Natural killer cell (primary cell): ENCODE results near the gene SLC2A3. TPM values are rescaled to one million over a fixed set of nuclear protein-coding genes. Genes with fewer than 3 reads are reported as not detected.
A peak's percentile ranks its signal among the peaks of the same experiment; 100 is the strongest.
"Not testable (repeated sequence)": the region's sequence is repeated elsewhere in the genome, so short reads cannot be mapped to it uniquely, and the experiment has no call there.

Experiments
- ATAC-seq, 3 donors: fragments of 150-1000 bp in 2 of 3; fragments of 200-7000 bp in 1 of 3; cut with Tn5 transposase; 1 replicate in 1 of 3; 2 replicates in 2 of 3; pipeline ENCODE4 v1.10.0; 2021; ENCODE audit warnings: mild to moderate bottlenecking in 2 of 3, moderate library complexity in 2 of 3
- DNase-seq, 2 donors: peaks; one replicate each; pipeline versions ENCODE4 v3.0.0 to v3.0.0-alpha.2; 2013 to 2021; ENCODE audit warnings: mixed read lengths in 1 of 2
- H3K27ac ChIP-seq: one replicate; pipeline ENCODE4 v1.5.1; 2013; ENCODE audit warnings: mild to moderate bottlenecking, low read length
- H3K27me3 ChIP-seq: one replicate; pipeline ENCODE4 v1.6.1; 2013; ENCODE audit warnings: low read length; ENCODE audit not compliant: control insufficient read depth, insufficient read depth
- H3K36me3 ChIP-seq: one replicate; pipeline ENCODE4 v1.6.1; 2013; ENCODE audit warnings: low read length; ENCODE audit not compliant: control insufficient read depth, insufficient read depth
- H3K4me1 ChIP-seq: one replicate; pipeline ENCODE4 v1.6.1; 2013; ENCODE audit warnings: low read length; ENCODE audit not compliant: control insufficient read depth, insufficient read depth
- H3K4me3 ChIP-seq: one replicate; pipeline ENCODE4 v1.5.1; 2013; ENCODE audit warnings: low read length
- H3K9me3 ChIP-seq: one replicate; pipeline ENCODE4 v1.6.1; 2013; ENCODE audit warnings: low read length; ENCODE audit not compliant: control insufficient read depth, insufficient read depth
- H3K27ac Mint-ChIP-seq, 2 donors: one replicate each; pipeline ENCODE4 v1.8.0; 2022; ENCODE audit warnings: mild to moderate bottlenecking in 2 of 2, mixed read lengths in 2 of 2, moderate library complexity in 1 of 2
- H3K27me3 Mint-ChIP-seq, 2 donors: one replicate each; pipeline ENCODE4 v1.8.0; 2022; ENCODE audit warnings: low read depth in 2 of 2, mixed read lengths in 2 of 2
- H3K36me3 Mint-ChIP-seq: one replicate; pipeline ENCODE4 v1.8.0; 2022; ENCODE audit warnings: mixed read lengths
- H3K4me1 Mint-ChIP-seq, 2 donors: one replicate each; pipeline ENCODE4 v1.8.0; 2022; ENCODE audit warnings: mixed read lengths in 2 of 2
- H3K4me3 Mint-ChIP-seq: one replicate; pipeline ENCODE4 v1.8.0; 2022; ENCODE audit warnings: mild to moderate bottlenecking, moderate library complexity, mixed read lengths
- H3K9me3 Mint-ChIP-seq, 2 donors: one replicate each; pipeline ENCODE4 v1.8.0; 2022; ENCODE audit warnings: mixed read lengths in 2 of 2
- WGBS: methylation state at CpG from one replicate; pipeline ENCODE4 v1.1.7; 2013; ENCODE audit warnings: missing lambda C conversion rate; ENCODE audit not compliant: insufficient coverage; 5-methylcytosine and 5-hydroxymethylcytosine counted together
- intact Hi-C: fragments of 100-400 bp; cut with micrococcal nuclease; formaldehyde crosslinking; loops from one replicate; pipeline ENCODE4 v1.14.2; 2022
- total RNA-seq, 4 donors: library from RNA; stranded (reverse); fragments of 120-200 nt in 1 of 4; gene quantifications; one replicate each; pipeline versions ENCODE4 v1.2.3 to v1.2.4, GENCODE V29; 2013 to 2022
- TF ChIP-seq, protein P1 (sequence below): fragments of 200-600 bp; IDR thresholded peaks from one replicate; pipeline ENCODE4 v1.8.0; 2022; ENCODE audit warnings: antibody characterized with exemption

Gene SLC2A3
- total RNA-seq, 3 donors from 2014 or later (not counting 1 experiment from before 2014, with no cell fraction given) = 406 to 534 (median 427) TPM

DNA sequence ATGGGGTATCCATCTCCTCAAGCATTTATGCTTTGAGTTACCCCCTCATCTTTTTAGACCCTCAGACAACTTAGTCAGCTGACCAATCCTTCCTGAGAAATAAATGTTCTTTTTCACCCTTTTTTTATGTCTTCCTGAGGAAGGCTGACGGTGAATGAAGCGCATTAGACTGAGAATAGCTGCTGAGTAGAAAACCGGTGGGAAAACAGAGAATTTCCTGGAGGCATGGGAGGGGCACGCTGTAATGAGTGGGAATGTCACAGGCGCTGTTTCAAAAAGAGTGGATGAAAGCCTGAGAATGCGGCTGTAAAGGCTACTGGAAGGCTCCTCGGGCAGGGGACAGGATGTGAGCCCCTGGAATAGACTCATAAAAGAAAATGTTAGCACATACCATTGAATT lies 35.8 kb upstream of the SLC2A3 start:
- H3K9me3 Mint-ChIP-seq, H3K36me3 Mint-ChIP-seq, DNase-seq, H3K27me3 Mint-ChIP-seq, H3K27me3 ChIP-seq, H3K36me3 ChIP-seq, ATAC-seq, H3K9me3 ChIP-seq: not testable (repeated sequence)
- H3K4me1 ChIP-seq = peaks cover 24% of the 10 kb centered on the region
- peaks cover 14 to 17% of the 10 kb centered on the region in 2 donors for H3K4me1 Mint-ChIP-seq
- peak overlapping the region; percentile 98 for H3K27ac ChIP-seq
- peak overlapping the region; percentile 82 for H3K4me3 Mint-ChIP-seq
- intact Hi-C loops = loop anchor here (5.0 kb wide), 1 partner anchor 39 kb away; no protein-coding TSS in a partner anchor
- 13% methylated on average over 3 of the region's 7 CpGs for WGBS
- H3K4me3 ChIP-seq = peak overlapping the region; percentile 79
- H3K27ac Mint-ChIP-seq = peak overlapping the region; percentile 86 to 90

DNA sequence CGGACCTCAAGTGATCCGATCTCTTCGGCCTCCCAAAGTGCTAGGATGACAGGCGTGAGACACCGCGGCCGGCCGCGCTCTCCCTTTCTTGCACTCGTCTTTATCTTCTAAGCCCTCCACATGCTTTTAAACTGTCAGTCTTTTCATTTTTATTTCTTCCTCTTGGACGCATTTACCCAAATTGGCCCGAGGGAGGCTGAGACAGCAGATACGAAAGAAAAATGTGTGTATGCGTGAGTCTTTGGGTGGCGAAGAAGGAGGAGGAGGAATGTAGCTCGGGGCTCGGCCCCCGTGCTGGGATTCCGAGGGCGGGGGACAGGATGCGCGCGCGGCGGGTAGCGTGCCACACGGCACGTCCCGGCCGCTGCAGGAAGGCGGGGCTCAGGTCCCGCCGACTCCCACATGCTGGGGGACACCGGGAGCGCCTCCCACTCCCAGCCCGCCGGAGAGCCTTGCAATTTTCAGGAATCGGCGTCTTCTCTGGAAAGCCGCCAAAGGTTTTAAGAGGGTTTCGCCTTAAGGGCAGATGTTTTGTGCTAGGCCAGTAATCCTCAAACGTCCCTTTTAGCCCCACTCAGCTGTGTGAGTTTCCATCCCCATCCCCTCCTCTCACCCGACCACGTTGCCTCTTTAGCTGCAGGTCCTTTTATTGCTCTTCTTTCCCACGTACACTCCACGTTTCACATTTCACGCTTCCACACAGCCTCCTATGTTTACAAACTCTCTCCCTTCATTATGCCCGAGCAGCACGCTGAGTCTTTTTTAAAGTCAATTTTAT lies 34.7 kb upstream of the SLC2A3 start:
- Histone ChIP-seq H3K27me3 (no peaks in the 10 kb centered on the region), H3K4me3 (peak overlapping the region; percentile 79), H3K27ac (peak overlapping the region; percentile 98), H3K36me3 (no peaks in the 10 kb centered on the region), H3K9me3 (no peaks in the 10 kb centered on the region), H3K4me1 (peaks cover 24% of the 10 kb centered on the region)
- Mint-ChIP-seq H3K36me3 (no peaks in the 10 kb centered on the region), H3K27me3 (no peaks in the 10 kb centered on the region), H3K9me3 (no peaks in the 10 kb centered on the region), H3K4me3 (peak overlapping the region; percentile 82), H3K4me1 (peaks cover 14 to 17% of the 10 kb centered on the region in 2 donors), H3K27ac (peak overlapping the region; percentile 86 to 90)
- TF ChIP-seq, protein P1, sequence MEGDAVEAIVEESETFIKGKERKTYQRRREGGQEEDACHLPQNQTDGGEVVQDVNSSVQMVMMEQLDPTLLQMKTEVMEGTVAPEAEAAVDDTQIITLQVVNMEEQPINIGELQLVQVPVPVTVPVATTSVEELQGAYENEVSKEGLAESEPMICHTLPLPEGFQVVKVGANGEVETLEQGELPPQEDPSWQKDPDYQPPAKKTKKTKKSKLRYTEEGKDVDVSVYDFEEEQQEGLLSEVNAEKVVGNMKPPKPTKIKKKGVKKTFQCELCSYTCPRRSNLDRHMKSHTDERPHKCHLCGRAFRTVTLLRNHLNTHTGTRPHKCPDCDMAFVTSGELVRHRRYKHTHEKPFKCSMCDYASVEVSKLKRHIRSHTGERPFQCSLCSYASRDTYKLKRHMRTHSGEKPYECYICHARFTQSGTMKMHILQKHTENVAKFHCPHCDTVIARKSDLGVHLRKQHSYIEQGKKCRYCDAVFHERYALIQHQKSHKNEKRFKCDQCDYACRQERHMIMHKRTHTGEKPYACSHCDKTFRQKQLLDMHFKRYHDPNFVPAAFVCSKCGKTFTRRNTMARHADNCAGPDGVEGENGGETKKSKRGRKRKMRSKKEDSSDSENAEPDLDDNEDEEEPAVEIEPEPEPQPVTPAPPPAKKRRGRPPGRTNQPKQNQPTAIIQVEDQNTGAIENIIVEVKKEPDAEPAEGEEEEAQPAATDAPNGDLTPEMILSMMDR = no peak
- peak; percentile 91 to 96 (median 92) for ATAC-seq
- intact Hi-C loops = loop anchor here (1.0 to 5.0 kb wide), 2 partner anchors 20 to 38 kb away; no protein-coding TSS in a partner anchor
- 2% methylated on average over 49 of the region's 49 CpGs for WGBS
- DNase-seq = peak; percentile 69 to 95

DNA sequence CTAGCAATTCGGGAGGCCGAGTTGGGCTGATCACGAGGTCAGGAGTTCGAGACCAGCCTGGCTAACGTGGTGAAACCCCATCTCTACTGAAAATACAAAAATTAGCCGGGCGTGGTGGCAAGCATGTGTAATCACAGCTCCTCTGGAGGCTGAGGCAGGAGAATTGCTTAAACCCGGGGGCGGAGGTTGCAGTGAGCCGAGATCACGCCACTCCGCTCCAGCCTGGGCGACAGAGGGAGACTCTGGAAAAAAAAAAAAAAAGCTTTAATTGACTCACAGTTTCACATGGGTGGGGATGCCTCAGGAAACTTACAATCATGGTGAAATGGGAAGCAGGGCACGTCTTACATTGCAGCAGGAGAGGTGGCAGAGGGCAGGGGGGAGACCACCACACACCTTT lies 30.6 kb upstream of the SLC2A3 start:
- Mint-ChIP-seq H3K9me3 (no peaks in the 10 kb centered on the region), H3K27ac (no peak overlapping the region), H3K4me1 (peaks cover 14 to 22% of the 10 kb centered on the region in 2 donors), H3K36me3 (no peaks in the 10 kb centered on the region), H3K4me3 (no peak overlapping the region), H3K27me3 (no peaks in the 10 kb centered on the region)
- ATAC-seq (no peak), DNase-seq (no peak)
- no peaks in the 10 kb centered on the region for H3K36me3 ChIP-seq
- H3K4me3 ChIP-seq = no peak overlapping the region
- H3K27me3 ChIP-seq = no peaks in the 10 kb centered on the region
- no peaks in the 10 kb centered on the region for H3K9me3 ChIP-seq
- intact Hi-C loops = no loop called here
- TF ChIP-seq, protein P1 = no peak
- H3K27ac ChIP-seq = no peak overlapping the region
- 87% methylated on average over 13 of the region's 14 CpGs for WGBS
- H3K4me1 ChIP-seq = peaks cover 16% of the 10 kb centered on the region

DNA sequence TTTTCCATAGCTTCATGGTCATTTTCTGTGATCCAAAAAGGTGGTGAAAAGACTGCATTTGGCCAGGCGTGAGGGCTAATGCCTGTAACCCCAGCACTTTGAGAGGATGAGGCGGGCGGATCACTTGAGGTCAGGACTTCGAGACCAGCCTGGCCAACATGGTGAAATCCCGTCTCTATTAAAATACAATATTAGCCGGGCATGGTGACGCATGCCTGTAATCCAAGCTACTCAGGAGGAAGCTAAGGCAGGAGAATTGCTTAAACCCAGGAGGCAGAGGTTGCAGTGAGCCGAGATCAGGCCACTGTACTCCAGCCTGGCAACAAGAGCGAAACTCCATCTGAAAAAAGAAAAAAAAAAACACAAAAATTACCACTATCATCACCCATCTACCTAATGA lies 28.7 kb upstream of the SLC2A3 start:
- ATAC-seq, H3K27me3 Mint-ChIP-seq, H3K4me3 Mint-ChIP-seq, H3K4me3 ChIP-seq, H3K27ac Mint-ChIP-seq, H3K9me3 ChIP-seq, H3K36me3 Mint-ChIP-seq, intact Hi-C loops, H3K9me3 Mint-ChIP-seq, DNase-seq, H3K27ac ChIP-seq, H3K27me3 ChIP-seq, H3K36me3 ChIP-seq: not testable (repeated sequence)
- H3K4me1 Mint-ChIP-seq = peaks cover 15 to 19% of the 10 kb centered on the region in 2 donors
- H3K4me1 ChIP-seq = peaks cover 16% of the 10 kb centered on the region
- 99% methylated on average over 8 of the region's 9 CpGs for WGBS
